ENCODE data around the gene SLC37A1.

- TF ChIP-seq REST (IDR thresholded peaks at IDR 0.05; ENCODE audit: insufficient read depth in 1 of 2, low read depth in 2 of 2, low read length in 2 of 2), result no peak
- no peak for TF ChIP-seq POLR2AphosphoS5 (IDR thresholded peaks at IDR 0.05; ENCODE audit: low read depth, low read length)
- no peak for TF ChIP-seq SIN3A (IDR thresholded peaks at IDR 0.05; ENCODE audit: borderline replicate concordance, insufficient read depth, low read length)
These were observed 78.6 kb downstream of the SLC37A1 start for GRCh38 chr21:42592156-42592820.
